H9 (cell line): ENCODE results near the gene TSLP. TPM values are rescaled to one million over a fixed set of nuclear protein-coding genes. Genes with fewer than 3 reads are reported as not detected.

ENCODE experiments used
- DNase-seq: peaks from one replicate; pipeline ENCODE4 v3.0.0-alpha.2; 2017
- H2AFZ ChIP-seq: one replicate; pipeline ENCODE4 v1.6.1; 2013; ENCODE audit warnings: mild to moderate bottlenecking, low read length, control low read depth, moderate library complexity
- H2AK5ac ChIP-seq: 2 replicates; pipeline ENCODE4 v1.6.1; 2013; ENCODE audit warnings: low read length, control low read depth, mixed read lengths; ENCODE audit not compliant: insufficient read length
- H2BK120ac ChIP-seq: one replicate; pipeline ENCODE4 v1.6.1; 2013; ENCODE audit warnings: low read depth, mild to moderate bottlenecking, low read length, control low read depth, inconsistent platforms; ENCODE audit not compliant: poor library complexity, severe bottlenecking
- H2BK12ac ChIP-seq: 2 replicates; pipeline ENCODE4 v1.6.1; 2013; ENCODE audit warnings: low read length, control low read depth, mixed read lengths, low read depth; ENCODE audit not compliant: insufficient read length
- H2BK15ac ChIP-seq: 2 replicates; pipeline ENCODE4 v1.6.1; 2013; ENCODE audit warnings: low read depth, low read length, control low read depth
- H2BK20ac ChIP-seq: one replicate; pipeline ENCODE4 v1.6.1; 2013; ENCODE audit warnings: low read depth, mild to moderate bottlenecking, low read length, control low read depth, inconsistent platforms; ENCODE audit not compliant: poor library complexity, severe bottlenecking
- H2BK5ac ChIP-seq: 2 replicates; pipeline ENCODE4 v1.6.1; 2013; ENCODE audit warnings: low read length, control low read depth, mixed read lengths; ENCODE audit not compliant: insufficient read length
- H3K14ac ChIP-seq: 2 replicates; pipeline ENCODE4 v1.6.1; 2013; ENCODE audit warnings: low read length, control low read depth; ENCODE audit not compliant: insufficient read depth
- H3K18ac ChIP-seq: 2 replicates; pipeline ENCODE4 v1.6.1; 2013; ENCODE audit warnings: low read depth, mild to moderate bottlenecking, mixed read lengths, low read length, control low read depth; ENCODE audit not compliant: insufficient read length
- H3K23ac ChIP-seq: 2 replicates; pipeline ENCODE4 v1.6.1; 2013; ENCODE audit warnings: low read length, control low read depth, mixed read lengths, low read depth; ENCODE audit not compliant: insufficient read length
- H3K23me2 ChIP-seq: 2 replicates; pipeline ENCODE4 v1.6.1; 2013; ENCODE audit warnings: low read depth, mild to moderate bottlenecking, mixed read lengths, low read length, control low read depth; ENCODE audit not compliant: insufficient read length, poor library complexity, severe bottlenecking
- H3K27ac ChIP-seq: 2 replicates; pipeline ENCODE4 v1.5.1; 2013; ENCODE audit warnings: low read length, control low read depth, mixed read lengths, low read depth; ENCODE audit not compliant: insufficient read length
- H3K27me3 ChIP-seq: 2 replicates; pipeline ENCODE4 v1.6.1; 2013; ENCODE audit warnings: low read length, control low read depth, inconsistent platforms; ENCODE audit not compliant: insufficient read depth
- H3K4ac ChIP-seq: 2 replicates; pipeline ENCODE4 v1.6.1; 2013; ENCODE audit warnings: low read depth, mild to moderate bottlenecking, control low read depth, inconsistent platforms, low read length, moderate library complexity
- H3K4me1 ChIP-seq: 2 replicates; pipeline ENCODE4 v1.6.1; 2013; ENCODE audit warnings: low read length, control low read depth, inconsistent platforms; ENCODE audit not compliant: insufficient read depth
- H3K4me2 ChIP-seq: 2 replicates; pipeline ENCODE4 v1.6.1; 2013; ENCODE audit warnings: low read length, control low read depth, mixed read lengths; ENCODE audit not compliant: insufficient read length, insufficient read depth
- H3K56ac ChIP-seq: 2 replicates; pipeline ENCODE4 v1.6.1; 2013; ENCODE audit warnings: low read depth, mild to moderate bottlenecking, mixed read lengths, low read length, control low read depth; ENCODE audit not compliant: insufficient read length
- H3K79me1 ChIP-seq: 2 replicates; pipeline ENCODE4 v1.6.1; 2013; ENCODE audit warnings: low read depth, mild to moderate bottlenecking, moderate library complexity, low read length, control low read depth, inconsistent platforms; ENCODE audit not compliant: insufficient read depth, poor library complexity, severe bottlenecking
- H3K79me2 ChIP-seq: 2 replicates; pipeline ENCODE4 v1.6.1; 2013; ENCODE audit warnings: low read length, control low read depth, inconsistent platforms; ENCODE audit not compliant: insufficient read depth
- H3K9ac ChIP-seq: 2 replicates; pipeline ENCODE4 v1.6.1; 2013; ENCODE audit warnings: low read length, control low read depth, mixed read lengths; ENCODE audit not compliant: insufficient read length; ENCODE audit errors: extremely low read depth
- H3K9me3 ChIP-seq: one replicate; pipeline ENCODE4 v1.6.1; 2013; ENCODE audit warnings: low read depth, low read length, inconsistent platforms; ENCODE audit not compliant: control insufficient read depth
- H3T11ph ChIP-seq: one replicate; pipeline ENCODE4 v1.6.1; 2013; ENCODE audit warnings: mild to moderate bottlenecking, low read length, control low read depth, inconsistent platforms
- H4K20me1 ChIP-seq: one replicate; pipeline ENCODE4 v1.6.1; 2013; ENCODE audit not compliant: control insufficient read depth, insufficient read length, insufficient read depth
- H4K5ac ChIP-seq: 2 replicates; pipeline ENCODE4 v1.6.1; 2013; ENCODE audit warnings: low read depth, mild to moderate bottlenecking, mixed read lengths, low read length, control low read depth; ENCODE audit not compliant: insufficient read length
- H4K8ac ChIP-seq: replicated peaks from 2 replicates; pipeline ENCODE4 v1.6.1; 2013; ENCODE audit warnings: low read length, control low read depth, mixed read lengths, low read depth; ENCODE audit not compliant: insufficient read length
- H4K91ac ChIP-seq: 2 replicates; pipeline ENCODE4 v1.6.1; 2013; ENCODE audit warnings: low read depth, mild to moderate bottlenecking, moderate library complexity, mixed read lengths, low read length, control low read depth; ENCODE audit not compliant: insufficient read length
- H3K27ac Mint-ChIP-seq, 3 experiments: 2 replicates in 2 of 3; 3 replicates in 1 of 3; pipeline ENCODE4 v1.8.0; 2020 to 2021; ENCODE audit warnings: mixed read lengths in 3 of 3, mild to moderate bottlenecking in 1 of 3, moderate library complexity in 1 of 3
- H3K27me3 Mint-ChIP-seq: 2 replicates; pipeline ENCODE4 v1.8.0; 2021; ENCODE audit warnings: low read depth, mild to moderate bottlenecking, moderate library complexity, mixed read lengths
- H3K36me3 Mint-ChIP-seq, 3 experiments: 2 replicates in 2 of 3; 3 replicates in 1 of 3; pipeline ENCODE4 v1.8.0; 2020 to 2021; ENCODE audit warnings: low read depth in 3 of 3, mixed read lengths in 3 of 3; ENCODE audit not compliant: insufficient read depth in 1 of 3
- H3K4me1 Mint-ChIP-seq, 2 experiments: 2 replicates each; pipeline ENCODE4 v1.8.0; 2020; ENCODE audit warnings: mixed read lengths in 2 of 2
- H3K4me3 Mint-ChIP-seq, 2 experiments: 2 replicates in 1 of 2; 3 replicates in 1 of 2; pipeline ENCODE4 v1.8.0; 2020 to 2021; ENCODE audit warnings: mild to moderate bottlenecking in 2 of 2, mixed read lengths in 2 of 2, moderate library complexity in 1 of 2
- H3K9me3 Mint-ChIP-seq, 2 experiments: 2 replicates in 1 of 2; 3 replicates in 1 of 2; pipeline ENCODE4 v1.8.0; 2020; ENCODE audit warnings: mild to moderate bottlenecking in 2 of 2, mixed read lengths in 2 of 2, moderate library complexity in 1 of 2
- CTCF ChIP-seq: fragments of 200-600 bp; sonication (generic); conservative IDR thresholded peaks from 3 replicates; pipeline ENCODE4 v1.8.0; 2021; ENCODE audit warnings: antibody characterized with exemption, mild to moderate bottlenecking
- WGBS: extraction: QIAGEN DNeasy Blood & Tissue Kit; methylation state at CpG from one replicate; pipeline ENCODE4 v1.1.7; 2013; ENCODE audit warnings: missing lambda C conversion rate, low lambda C conversion rate, mixed read lengths; ENCODE audit not compliant: insufficient read length; ENCODE audit errors: extremely low coverage; 5-methylcytosine and 5-hydroxymethylcytosine counted together
- total RNA-seq: library from RNA; stranded (reverse); gene quantifications from 2 replicates; pipeline ENCODE4 v1.2.1, GENCODE V29; 2021

Gene TSLP
- total RNA-seq, 1 experiment from 2014 or later = 0.63 TPM

DNA sequence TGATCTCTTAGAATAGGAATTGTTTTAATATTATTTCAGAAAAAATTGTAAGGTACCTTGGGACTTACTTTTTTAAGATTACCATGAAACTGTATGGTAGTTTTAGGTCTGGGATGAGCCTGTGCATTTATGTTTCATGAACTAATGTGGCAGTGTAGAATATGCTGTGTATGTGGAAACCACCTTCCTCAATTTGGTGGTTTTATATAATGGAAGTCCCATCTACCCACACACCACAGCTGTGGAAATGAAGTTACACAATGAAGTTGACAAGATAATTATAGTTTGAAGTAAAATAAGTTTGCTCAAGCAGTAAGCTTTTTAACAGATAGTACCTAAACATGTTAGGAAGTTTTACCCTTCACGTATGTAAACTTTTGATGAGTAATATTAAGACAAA, 45.0 kb downstream of the TSLP start:
- Mint-ChIP-seq H3K4me3 (no peak overlapping the region), H3K27ac (peak overlapping the region in 2 of 3 experiments; percentile 17 to 20; a peak in 3 of 7 replicates), H3K9me3 (no peaks in the 10 kb centered on the region), H3K36me3 (peaks cover 13 to 39% (median 34%) of the 10 kb centered on the region in 3 experiments; a peak in 6 of 7 replicates), H3K27me3 (no peaks in the 10 kb centered on the region), H3K4me1 (peaks cover 32 to 36% of the 10 kb centered on the region in 2 experiments)
- no peaks in the 10 kb centered on the region for H3K79me1 ChIP-seq
- H2AFZ ChIP-seq = no peak overlapping the region
- no peak overlapping the region for H4K91ac ChIP-seq
- no peak overlapping the region for H2BK5ac ChIP-seq
- no peaks in the 10 kb centered on the region for H3K27me3 ChIP-seq
- H2AK5ac ChIP-seq = no peak overlapping the region
- H4K8ac ChIP-seq = no peak overlapping the region
- no peak overlapping the region for H2BK12ac ChIP-seq
- H3K4ac ChIP-seq = no peak overlapping the region
- no peak overlapping the region for H3T11ph ChIP-seq
- WGBS = no CpG with 5 or more reads among the region's 1 CpG
- DNase-seq = no peak
- no peak overlapping the region for H3K18ac ChIP-seq
- no peak overlapping the region for H3K4me2 ChIP-seq
- H3K4me1 ChIP-seq = no peaks in the 10 kb centered on the region; the same call in 1 of the 2 replicates
- H3K14ac ChIP-seq = no peak overlapping the region
- H2BK120ac ChIP-seq = no peak overlapping the region
- no peak overlapping the region for H3K9ac ChIP-seq
- TF ChIP-seq CTCF = no peak
- no peaks in the 10 kb centered on the region for H4K20me1 ChIP-seq
- H3K56ac ChIP-seq = no peak overlapping the region
- H4K5ac ChIP-seq = no peak overlapping the region
- H3K27ac ChIP-seq = no peak overlapping the region
- H2BK20ac ChIP-seq = no peak overlapping the region
- no peaks in the 10 kb centered on the region for H3K9me3 ChIP-seq
- no peaks in the 10 kb centered on the region for H3K79me2 ChIP-seq
- no peaks in the 10 kb centered on the region for H3K23me2 ChIP-seq
- H3K23ac ChIP-seq = no peak overlapping the region
- H2BK15ac ChIP-seq = no peak overlapping the region
